Measurements from ENCODE around the gene SIT1.

SIT1 gene

DNA sequence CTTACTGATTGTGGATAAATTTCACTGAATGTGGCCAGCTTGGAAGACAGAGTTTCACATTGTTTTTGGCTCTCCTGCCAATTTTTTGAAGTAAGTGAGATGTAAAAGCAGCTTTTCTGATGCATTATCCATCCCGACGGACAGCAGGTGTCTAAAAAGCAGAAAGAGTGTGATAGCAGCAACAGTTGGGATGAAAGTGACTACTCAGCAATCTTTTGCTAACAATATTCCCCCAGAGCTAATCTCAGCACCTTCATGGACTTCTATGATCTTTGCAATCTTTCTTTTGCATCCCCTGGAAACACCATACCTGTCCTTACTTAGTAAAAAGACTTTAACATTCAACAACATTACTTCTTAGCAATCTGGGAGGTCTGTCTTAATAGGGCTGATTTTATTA, 37.9 kb downstream of the SIT1 start:
- TF ChIP-seq GATA2 (IDR thresholded peaks at IDR 0.05; ENCODE audit: low read depth, low read length) (no peak), GATA3 (IDR thresholded peaks at IDR 0.05; ENCODE audit: low read depth, low read length) (no peak)

DNA sequence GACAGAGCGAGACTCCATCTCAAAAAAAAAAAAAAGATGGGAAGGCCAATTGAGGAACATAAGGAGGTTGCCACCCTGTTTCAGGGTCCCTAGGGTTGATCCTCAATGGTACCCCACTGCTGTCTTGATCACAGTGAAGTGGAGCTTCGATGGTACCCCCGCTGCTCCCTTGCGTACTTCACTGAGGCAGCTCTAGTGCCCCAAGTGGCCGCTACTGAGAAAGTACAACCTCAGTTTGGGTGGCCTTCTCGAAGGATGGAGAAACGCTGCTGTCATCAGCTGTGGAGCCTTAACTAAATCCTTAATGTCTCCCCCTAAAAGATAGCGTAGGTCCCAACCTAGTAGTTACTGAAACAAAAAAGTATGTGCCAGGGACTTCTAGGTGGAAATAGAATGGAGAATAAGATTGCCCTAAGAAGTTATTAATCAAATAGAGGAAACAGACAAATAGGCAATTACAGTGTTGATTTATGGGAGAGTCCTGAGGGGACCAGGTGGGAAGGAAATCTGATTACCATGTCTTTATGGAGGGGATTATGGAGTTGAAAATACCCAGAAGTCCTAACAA, 39.4 kb downstream of the SIT1 start:
- TF ChIP-seq GATA2 (IDR thresholded peaks at IDR 0.05; ENCODE audit: low read depth, low read length) (no peak), GATA3 (IDR thresholded peaks at IDR 0.05; ENCODE audit: low read depth, low read length) (no peak)

DNA sequence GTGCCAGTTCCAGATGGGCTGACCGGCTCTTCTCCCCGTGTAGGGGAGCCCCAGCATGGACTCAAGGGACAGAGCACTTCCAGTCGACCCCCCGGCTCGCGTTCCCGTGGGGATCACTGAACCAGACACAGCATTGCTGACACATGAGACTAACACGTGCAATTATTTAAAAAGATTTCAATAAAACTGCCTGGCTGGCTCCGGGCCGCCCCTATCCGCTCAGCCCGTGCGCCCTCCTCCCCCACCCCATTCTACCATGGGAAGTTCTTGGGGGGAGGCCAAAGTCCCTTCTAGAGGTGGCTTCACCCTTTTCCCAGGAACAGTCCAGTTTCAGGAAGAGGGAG, 40.9 kb downstream of the SIT1 start:
- TF ChIP-seq GATA3 (IDR thresholded peaks at IDR 0.05; ENCODE audit: low read depth, low read length) (no peak), GATA2 (IDR thresholded peaks at IDR 0.05; ENCODE audit: low read depth, low read length) (no peak)

DNA sequence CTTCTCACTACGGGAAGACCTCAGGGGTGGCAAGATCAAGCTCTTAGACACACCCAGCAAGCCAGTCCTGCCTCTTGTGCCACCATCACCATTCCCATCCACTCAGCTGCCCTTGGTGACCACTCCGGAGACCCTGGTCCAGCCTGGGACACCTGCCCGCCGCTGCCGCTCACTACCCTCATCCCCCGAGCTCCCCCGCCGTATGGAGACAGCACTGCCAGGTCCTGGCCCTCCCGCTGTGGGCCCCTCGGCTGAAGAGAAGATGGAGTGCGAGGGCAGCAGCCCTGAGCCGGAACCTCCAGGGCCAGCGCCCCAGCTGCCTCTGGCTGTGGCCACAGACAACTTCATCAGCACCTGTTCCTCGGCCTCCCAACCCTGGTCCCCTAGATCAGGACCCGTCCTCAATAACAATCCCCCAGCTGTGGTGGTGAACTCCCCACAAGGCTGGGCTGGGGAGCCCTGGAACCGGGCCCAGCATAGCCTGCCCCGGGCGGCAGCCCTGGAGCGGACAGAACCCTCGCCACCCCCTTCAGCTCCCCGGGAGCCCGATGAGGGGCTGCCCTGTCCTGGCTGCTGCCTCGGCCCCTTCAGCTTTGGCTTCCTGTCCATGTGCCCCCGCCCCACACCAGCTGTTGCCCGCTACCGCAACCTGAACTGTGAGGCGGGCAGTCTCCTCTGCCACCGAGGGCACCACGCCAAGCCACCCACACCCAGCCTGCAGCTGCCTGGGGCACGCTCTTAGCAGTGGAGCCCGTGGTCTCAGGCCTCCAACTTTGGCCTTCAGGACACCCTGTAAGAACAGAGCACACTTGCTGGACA, 41.5 kb downstream of the SIT1 start:
- no peak for TF ChIP-seq GATA2 (IDR thresholded peaks at IDR 0.05; ENCODE audit: low read depth, low read length)
- no peak for TF ChIP-seq GATA3 (IDR thresholded peaks at IDR 0.05; ENCODE audit: low read depth, low read length)

DNA sequence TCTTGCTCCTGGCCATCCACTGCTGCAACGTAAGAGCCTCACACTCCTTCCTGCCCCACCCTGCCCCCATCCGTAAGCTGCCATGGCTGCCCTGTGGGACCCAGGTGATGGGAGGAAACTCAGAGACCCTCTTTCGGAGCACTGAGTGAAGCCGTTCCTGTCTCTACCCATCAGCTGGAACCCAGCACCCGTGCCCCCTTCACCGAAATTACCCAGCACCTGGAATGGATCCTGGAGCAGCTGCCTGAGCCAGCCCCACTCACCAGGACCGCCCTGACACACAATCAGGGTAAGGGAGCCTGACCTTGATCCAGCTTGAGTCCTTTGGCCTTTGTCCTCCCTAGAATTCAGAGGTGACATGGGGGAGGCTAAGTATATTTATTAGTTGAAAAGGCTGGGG, 42.5 kb downstream of the SIT1 start:
- TF ChIP-seq GATA3 (IDR thresholded peaks at IDR 0.05; ENCODE audit: low read depth, low read length) (no peak), GATA2 (IDR thresholded peaks at IDR 0.05; ENCODE audit: low read depth, low read length) (no peak)

DNA sequence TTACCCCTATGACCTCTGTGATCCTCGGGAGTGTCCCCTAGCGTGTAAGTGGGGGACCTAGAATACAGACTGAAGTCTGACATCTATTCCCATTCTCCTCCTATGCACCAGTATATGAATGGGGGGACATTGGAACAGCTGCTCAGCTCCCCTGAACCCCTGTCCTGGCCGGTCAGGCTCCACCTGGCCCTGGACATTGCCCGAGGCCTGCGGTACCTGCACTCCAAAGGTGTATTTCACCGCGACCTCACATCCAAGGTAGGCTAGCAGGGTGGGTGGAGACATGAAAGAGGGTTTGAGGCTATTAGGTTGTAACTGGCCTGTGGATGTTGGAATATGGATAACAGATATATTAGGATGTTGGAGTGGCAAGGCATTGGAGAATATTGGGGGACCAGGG, 44.0 kb downstream of the SIT1 start:
- TF ChIP-seq GATA2 (IDR thresholded peaks at IDR 0.05; ENCODE audit: low read depth, low read length) (no peak), GATA3 (IDR thresholded peaks at IDR 0.05; ENCODE audit: low read depth, low read length) (no peak)

DNA sequence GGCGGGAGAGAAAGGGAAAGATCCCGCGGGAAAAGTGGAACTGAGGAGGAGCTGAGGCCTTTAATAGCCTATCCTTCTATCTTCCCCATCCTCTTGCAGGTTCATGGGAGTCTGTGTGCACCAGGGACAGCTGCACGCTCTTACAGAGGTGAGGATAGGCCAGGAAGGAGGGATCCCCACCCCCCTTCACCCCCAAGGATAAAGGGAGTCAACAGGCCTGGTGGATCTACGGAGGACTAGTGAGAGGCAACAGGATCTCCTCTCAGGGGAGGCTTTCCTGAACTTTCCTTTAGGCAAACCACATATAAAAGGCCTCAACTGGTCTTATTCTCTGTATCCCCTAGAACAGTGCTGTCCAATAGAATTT, 44.6 kb downstream of the SIT1 start:
- no peak for TF ChIP-seq GATA3 (IDR thresholded peaks at IDR 0.05; ENCODE audit: low read depth, low read length)
- no peak for TF ChIP-seq GATA2 (IDR thresholded peaks at IDR 0.05; ENCODE audit: low read depth, low read length)

DNA sequence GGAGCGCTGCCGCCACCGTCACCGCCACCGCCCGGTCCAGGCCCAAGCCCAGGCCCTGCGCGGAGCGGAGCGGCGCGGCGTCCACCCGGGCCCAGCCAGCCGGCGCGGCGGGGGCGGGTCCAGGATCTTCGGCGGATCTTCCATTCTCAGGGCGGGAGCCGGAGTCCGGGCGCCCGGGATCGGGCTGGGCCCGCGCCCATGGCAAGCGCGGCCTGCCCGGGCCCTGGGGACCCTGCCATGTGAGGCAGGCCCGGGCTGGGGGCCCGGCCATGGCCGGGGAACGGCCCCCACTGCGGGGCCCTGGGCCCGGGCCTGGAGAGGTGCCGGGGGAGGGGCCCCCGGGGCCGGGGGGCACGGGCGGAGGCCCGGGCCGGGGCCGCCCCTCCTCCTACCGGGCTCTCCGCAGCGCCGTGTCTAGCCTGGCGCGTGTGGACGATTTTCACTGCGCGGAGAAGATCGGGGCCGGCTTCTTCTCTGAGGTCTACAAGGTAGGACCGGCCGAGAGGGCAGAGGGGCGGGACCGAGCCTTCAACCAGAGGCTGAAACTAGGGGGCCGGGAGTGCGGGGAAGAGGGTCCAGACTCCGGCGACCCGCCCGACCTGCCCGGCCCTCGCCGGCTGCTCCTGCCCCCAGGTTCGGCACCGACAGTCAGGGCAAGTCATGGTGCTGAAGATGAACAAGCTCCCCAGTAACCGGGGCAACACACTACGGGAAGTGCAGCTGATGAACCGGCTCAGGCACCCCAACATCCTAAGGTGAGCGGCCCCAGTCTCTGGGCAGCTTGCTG, 45.2 kb downstream of the SIT1 start:
- no peak for TF ChIP-seq GATA3 (IDR thresholded peaks at IDR 0.05; ENCODE audit: low read depth, low read length)

DNA sequence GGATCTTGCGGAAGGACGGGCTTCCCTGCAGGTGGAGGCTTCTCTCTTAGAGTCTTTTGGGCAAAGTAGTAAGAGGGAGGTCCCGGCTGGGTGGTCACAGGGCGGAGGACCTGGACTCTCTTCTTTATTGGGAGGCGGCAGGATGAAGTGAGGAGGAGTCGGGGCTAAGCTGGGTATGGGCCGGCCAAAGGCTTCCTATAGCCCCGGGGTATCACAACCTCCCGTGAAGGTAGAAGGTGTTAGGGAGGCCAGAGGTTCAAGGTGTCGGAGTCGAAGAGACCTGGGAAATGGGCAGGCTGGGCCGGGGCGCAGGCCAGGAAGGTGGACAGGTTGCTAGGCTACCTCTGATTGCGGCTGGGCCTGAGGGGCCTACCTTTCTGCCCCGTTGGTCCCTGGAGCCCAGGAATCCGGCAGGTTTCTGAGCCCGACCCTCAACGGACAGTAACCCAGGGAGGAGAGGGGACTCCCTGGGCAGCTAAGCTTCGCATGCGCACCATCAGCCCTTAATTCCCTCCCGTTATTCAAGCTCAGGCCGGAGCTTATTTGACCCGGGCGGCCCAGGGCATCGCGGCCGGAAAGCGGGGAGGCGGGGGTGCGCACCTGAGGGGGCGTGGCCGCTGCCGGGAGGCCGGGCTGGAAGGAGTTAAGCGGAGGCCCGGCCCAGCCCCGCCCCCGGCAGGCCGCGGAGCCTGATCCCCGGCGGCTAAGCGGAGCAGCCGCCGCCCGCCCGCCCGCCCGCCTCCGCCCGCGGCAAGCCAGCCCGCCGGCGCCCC, 46.0 kb downstream of the SIT1 start, which contains the start of gene TESK1:
Gene TESK1 (plus strand): TSS at position 685 of the 773 bp plus-strand sequence. CDS start 358 bp downstream, outside the sequence.
- no peak for TF ChIP-seq GATA2 (IDR thresholded peaks at IDR 0.05; ENCODE audit: low read depth, low read length)
- no peak for TF ChIP-seq GATA3 (IDR thresholded peaks at IDR 0.05; ENCODE audit: low read depth, low read length)

DNA sequence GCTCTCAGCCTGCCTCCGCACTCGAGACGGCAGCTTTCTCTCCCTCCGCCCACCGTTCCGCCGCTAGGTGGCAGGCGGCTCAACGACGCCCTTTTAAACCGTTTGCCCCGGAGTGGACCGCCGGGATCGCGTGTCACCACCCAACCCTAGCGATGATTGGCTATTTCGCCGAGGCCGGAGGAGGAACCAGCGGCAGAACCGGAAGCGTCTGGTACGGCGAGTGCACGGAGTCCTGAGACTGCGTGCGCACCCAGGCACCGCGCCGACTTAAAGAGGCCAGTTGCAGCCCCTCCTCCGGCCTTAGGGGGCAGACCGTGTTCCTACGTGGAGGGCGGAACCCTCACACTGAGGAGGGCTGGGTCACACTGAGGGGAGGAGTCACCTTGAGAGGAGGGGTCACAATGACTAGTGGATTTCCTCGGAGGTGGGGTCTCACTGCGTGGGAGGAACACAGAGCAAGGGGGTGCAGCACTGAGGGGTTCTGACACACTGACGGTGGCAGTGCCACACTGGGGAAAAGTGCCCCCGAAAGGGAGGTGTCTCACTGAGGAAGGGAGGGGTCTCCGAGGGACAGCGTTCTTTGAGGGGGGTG, 46.6 kb downstream of the SIT1 start:
- TF ChIP-seq GATA3 (IDR thresholded peaks at IDR 0.05; ENCODE audit: low read depth, low read length) (no peak), GATA2 (IDR thresholded peaks at IDR 0.05; ENCODE audit: low read depth, low read length) (no peak)

DNA sequence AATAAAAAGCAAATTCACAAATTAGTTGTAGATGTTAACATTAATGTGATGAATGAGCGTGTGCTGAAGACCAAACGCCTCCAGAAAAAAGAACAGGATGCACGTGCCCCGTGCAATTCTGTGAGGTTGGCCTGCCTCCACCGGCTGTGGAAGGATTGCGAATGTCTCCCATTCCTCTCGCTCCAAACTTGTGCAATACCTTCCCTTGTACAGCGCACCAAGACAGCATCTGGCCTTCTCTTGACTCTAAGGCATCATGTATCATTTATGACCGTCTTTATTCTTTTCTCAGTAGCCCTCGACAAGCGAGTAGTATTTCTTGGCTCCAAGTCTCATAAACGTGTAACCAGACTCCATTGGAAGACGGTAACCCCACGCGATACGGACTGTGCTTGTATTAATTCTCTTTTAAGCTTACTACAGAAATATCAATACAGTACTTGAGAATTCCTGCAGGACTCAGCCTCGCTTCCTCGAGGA, 47.2 kb downstream of the SIT1 start:
- TF ChIP-seq GATA3 (IDR thresholded peaks at IDR 0.05; ENCODE audit: low read depth, low read length) = no peak

DNA sequence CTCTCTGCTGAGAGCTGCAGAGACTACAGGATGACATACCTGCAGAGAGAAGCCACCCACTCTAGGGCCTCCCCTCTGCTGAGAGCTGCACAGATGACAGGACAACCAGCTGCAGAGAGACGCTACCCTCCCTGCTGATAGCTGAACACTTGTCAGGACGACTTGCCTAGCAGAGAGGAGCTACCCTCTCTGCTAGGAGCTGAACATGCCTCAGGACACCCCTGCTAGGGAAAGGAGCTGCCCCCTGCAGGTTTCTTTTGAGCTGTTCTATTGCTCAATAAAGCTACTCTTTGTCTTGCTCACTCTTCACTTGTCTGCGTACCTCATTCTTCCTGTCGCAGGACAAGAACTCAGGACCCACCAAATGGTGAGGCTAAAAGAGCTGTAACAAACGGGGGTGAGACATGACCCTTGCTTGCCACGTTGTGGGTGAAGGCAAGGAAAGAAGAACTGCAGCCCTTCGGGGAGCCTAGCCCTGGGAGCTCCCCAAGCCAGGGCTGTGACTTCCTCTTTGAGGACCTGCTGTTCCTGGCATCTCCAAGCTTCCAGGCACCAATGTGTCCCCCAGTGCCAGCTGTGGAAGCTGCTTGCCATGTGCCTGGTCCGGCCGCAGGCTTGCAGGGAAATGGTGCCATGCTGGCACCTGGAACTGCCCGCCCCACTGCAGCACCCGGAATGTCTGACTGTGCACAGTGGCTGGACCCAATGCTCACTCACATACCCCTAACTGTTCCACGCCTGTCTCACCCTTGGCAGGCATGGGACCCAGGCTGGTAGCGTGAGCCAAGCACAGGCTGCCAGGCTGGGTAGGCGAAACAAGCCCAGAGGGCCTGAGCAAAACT, 50.7 kb downstream of the SIT1 start:
- TF ChIP-seq GATA3 (IDR thresholded peaks at IDR 0.05; ENCODE audit: low read depth, low read length) (no peak), GATA2 (IDR thresholded peaks at IDR 0.05; ENCODE audit: low read depth, low read length) (no peak)

All from SH-SY5Y (cell line).